Measurements from ENCODE around the gene GPR35. TPM values are rescaled to one million over a fixed set of nuclear protein-coding genes. Genes with fewer than 3 reads are reported as not detected.
"Not testable (repeated sequence)": the region's sequence is repeated elsewhere in the genome, so short reads cannot be mapped to it uniquely, and the experiment has no call there.

Gene GPR35
- total RNA-seq, 1 donor from 2014 or later: 2.1 TPM

GRCh38 chr2:240675345-240675744 lies 50.1 kb downstream of the GPR35 start:
- DNase-seq; intact Hi-C loops (cut with micrococcal nuclease): not testable (repeated sequence)
- ATAC-seq: peak; percentile 56

- ATAC-seq; intact Hi-C loops (cut with micrococcal nuclease); DNase-seq: not testable (repeated sequence)
These were observed 52.8 kb downstream of the GPR35 start for GRCh38 chr2:240678043-240678442.

GRCh38 chr2:240678909-240679308 lies 53.6 kb downstream of the GPR35 start:
- ATAC-seq; intact Hi-C loops (cut with micrococcal nuclease): not testable (repeated sequence)

GRCh38 chr2:240680185-240680584 lies 54.9 kb downstream of the GPR35 start:
- ATAC-seq; DNase-seq; intact Hi-C loops (cut with micrococcal nuclease): not testable (repeated sequence)

More at GRCh38 chr2:240678909-240679308, 53.6 kb downstream of the GPR35 start:
- not testable (repeated sequence) for DNase-seq

Other genes with a start within 250 kb of the GPR35 start
- 177 TPM for gene GPC1, start 189.8 kb upstream of the GPR35 start, total RNA-seq
- gene ANKMY1, start 67.5 kb upstream of the GPR35 start, total RNA-seq: 5.1 TPM
- gene DUSP28, start 65.1 kb upstream of the GPR35 start, total RNA-seq: 13.2 TPM
- gene RNPEPL1, start 57.0 kb upstream of the GPR35 start, total RNA-seq: 105 TPM
- 51.2 TPM for gene CAPN10, start 38.7 kb upstream of the GPR35 start, total RNA-seq
- gene AQP12B, start 57.4 kb downstream of the GPR35 start, total RNA-seq: not detected
- gene AQP12A, start 66.4 kb downstream of the GPR35 start, total RNA-seq: not detected
- 1.6 TPM for gene KIF1A, start 194.7 kb downstream of the GPR35 start, total RNA-seq
- gene AGXT, start 243.3 kb downstream of the GPR35 start, total RNA-seq: 0.12 TPM